ENCODE data around the gene SIMC1. TPM values are rescaled to one million over a fixed set of nuclear protein-coding genes. Genes with fewer than 3 reads are reported as not detected.
"Not testable (repeated sequence)": the region's sequence is repeated elsewhere in the genome, so short reads cannot be mapped to it uniquely, and the experiment has no call there.

SIMC1 gene
- total RNA-seq (4.4 and 4.6 TPM in 2 replicates), polyA plus RNA-seq (7.9 and 10.1 TPM in 2 replicates), polyA minus RNA-seq (ENCODE audit: low replicate concordance) (10.6 and 21.7 TPM in 2 replicates)
- polyA plus RNA-seq (2012), result 6.9 and 8.8 TPM in 2 replicates

DNA sequence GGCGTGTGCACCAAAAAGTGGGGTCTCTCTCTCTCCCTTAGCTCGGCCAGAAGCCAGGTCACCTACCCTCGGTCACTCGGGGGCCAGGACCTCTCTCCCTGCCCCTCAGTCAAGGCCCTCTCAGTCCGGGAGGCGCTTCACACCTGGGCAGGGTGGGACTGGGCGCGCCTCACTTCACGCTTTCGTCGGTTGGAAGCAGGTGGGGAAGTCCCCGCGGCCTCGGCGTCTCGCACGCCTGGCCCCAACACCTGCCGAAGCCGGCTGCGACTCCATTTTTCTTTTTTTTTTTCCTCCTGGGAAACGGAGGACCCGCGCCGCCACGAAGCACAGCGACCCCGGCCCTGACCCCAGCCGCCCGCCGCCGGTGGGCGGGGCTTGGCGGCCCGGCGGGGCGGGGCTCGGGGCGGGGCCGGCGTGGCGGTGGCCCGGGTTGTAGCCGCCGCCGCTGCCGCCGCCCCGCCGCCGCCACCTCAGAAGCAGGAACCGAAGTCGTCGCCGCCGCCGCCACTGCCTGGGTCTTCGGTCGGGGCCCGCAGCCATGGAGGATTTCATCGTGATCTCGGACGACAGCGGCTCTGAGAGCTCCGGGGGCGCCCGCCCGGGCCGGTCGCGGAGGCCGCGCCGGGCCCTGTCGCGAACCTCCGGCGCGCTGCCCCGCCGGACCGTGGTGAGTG lies at the start of gene SIMC1:
SIMC1 (plus strand) TSS at position 454 of the 674 bp plus-strand sequence; CDS start at position 539, 85 bp downstream.
- not testable (repeated sequence) for H3K36me3 ChIP-seq (ENCODE audit: control insufficient read depth, insufficient read depth, low read length); H4K20me1 ChIP-seq (ENCODE audit: control insufficient read depth, extremely low read depth, insufficient read depth, low read length); H3K4me1 ChIP-seq (ENCODE audit: control insufficient read depth, extremely low read depth, insufficient read depth, low read length); H3K4me2 ChIP-seq (ENCODE audit: extremely low read depth, insufficient read depth, low read length); H3K79me2 ChIP-seq (ENCODE audit: control insufficient read depth, insufficient read depth, low read length); H2AFZ ChIP-seq (ENCODE audit: low read length); H3K27me3 ChIP-seq (ENCODE audit: control insufficient read depth, insufficient read depth, low read length); H3K9me3 ChIP-seq (ENCODE audit: control insufficient read depth, insufficient read depth, low read depth, low read length); H3K27ac ChIP-seq (ENCODE audit: insufficient read depth, low read length)
- Histone ChIP-seq H3K9ac (ENCODE audit: insufficient read depth, low read length) (peak within 1 kb of the TSS; percentile 37), H3K4me3 (replicated peaks in 1 of 4; ENCODE audit: control extremely low read depth in 1 of 4, insufficient read depth in 1 of 4, low read depth in 3 of 4, low read length in 4 of 4) (peak within 1 kb of the TSS in 2 of 4 experiments; percentile 14 to 45)
- peak in 1 of 2 donors; percentile 0 for DNase-seq (ENCODE audit: low read depth in 2 of 2)

DNA sequence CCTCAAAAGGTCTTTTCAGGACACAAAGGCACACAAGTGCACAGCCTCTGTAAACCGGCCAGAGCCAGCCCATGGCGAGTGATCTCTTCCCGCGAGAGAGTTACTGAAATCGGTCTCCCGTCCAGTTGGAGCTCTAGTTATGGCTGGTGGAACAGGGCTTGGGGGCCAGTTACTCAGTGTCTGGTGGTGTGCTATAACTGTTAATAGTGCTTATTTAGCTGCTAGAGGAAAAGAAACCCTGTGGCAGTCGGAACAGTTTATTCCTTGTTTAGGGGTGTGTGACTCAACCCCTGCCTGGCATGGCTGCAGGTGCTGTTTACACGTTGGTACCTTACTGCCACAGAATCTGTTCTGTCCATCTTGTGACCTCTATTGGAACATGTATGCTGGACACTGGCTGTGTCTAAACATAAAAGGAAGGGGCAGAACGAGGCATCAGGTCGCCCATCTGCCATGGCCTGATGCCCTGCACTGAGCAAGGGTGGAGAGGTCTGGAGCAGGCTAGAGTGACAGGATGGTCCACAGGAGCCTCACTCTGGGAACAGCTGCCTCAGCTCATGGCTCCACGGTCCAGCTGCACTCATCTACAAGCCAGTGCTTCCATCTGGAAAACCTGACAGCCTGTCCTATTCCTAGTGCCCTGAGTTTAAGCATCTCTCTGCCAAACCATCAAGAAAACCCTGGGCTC lies 49.6 kb upstream of the SIMC1 start:
- Histone ChIP-seq H3K4me3 (replicated peaks in 1 of 4; ENCODE audit: control extremely low read depth in 1 of 4, insufficient read depth in 1 of 4, low read depth in 3 of 4, low read length in 4 of 4) (no peak overlapping the region), H2AFZ (ENCODE audit: low read length) (no peak overlapping the region), H3K4me1 (ENCODE audit: control insufficient read depth, extremely low read depth, insufficient read depth, low read length) (peaks cover 2% of the 10 kb centered on the region), H3K9ac (ENCODE audit: insufficient read depth, low read length) (no peak overlapping the region), H3K27ac (ENCODE audit: insufficient read depth, low read length) (no peak overlapping the region), H3K27me3 (ENCODE audit: control insufficient read depth, insufficient read depth, low read length) (no peaks in the 10 kb centered on the region), H3K4me2 (ENCODE audit: extremely low read depth, insufficient read depth, low read length) (no peak overlapping the region), H3K79me2 (ENCODE audit: control insufficient read depth, insufficient read depth, low read length) (no peaks in the 10 kb centered on the region), H3K9me3 (ENCODE audit: control insufficient read depth, insufficient read depth, low read depth, low read length) (no peaks in the 10 kb centered on the region), H4K20me1 (ENCODE audit: control insufficient read depth, extremely low read depth, insufficient read depth, low read length) (no peaks in the 10 kb centered on the region), H3K36me3 (ENCODE audit: control insufficient read depth, insufficient read depth, low read length) (no peaks in the 10 kb centered on the region)
- TF ChIP-seq, protein P1, sequence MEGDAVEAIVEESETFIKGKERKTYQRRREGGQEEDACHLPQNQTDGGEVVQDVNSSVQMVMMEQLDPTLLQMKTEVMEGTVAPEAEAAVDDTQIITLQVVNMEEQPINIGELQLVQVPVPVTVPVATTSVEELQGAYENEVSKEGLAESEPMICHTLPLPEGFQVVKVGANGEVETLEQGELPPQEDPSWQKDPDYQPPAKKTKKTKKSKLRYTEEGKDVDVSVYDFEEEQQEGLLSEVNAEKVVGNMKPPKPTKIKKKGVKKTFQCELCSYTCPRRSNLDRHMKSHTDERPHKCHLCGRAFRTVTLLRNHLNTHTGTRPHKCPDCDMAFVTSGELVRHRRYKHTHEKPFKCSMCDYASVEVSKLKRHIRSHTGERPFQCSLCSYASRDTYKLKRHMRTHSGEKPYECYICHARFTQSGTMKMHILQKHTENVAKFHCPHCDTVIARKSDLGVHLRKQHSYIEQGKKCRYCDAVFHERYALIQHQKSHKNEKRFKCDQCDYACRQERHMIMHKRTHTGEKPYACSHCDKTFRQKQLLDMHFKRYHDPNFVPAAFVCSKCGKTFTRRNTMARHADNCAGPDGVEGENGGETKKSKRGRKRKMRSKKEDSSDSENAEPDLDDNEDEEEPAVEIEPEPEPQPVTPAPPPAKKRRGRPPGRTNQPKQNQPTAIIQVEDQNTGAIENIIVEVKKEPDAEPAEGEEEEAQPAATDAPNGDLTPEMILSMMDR (conservative IDR thresholded peaks at IDR 0.05 in 1 of 2, IDR thresholded peaks at IDR 0.05 in 1 of 2; ENCODE audit: low read depth in 1 of 2, low read length in 2 of 2), result no peak
- TF ChIP-seq EZH2 (IDR thresholded peaks at IDR 0.05; ENCODE audit: low read length, missing control alignments), result no peak
- no peak for DNase-seq (ENCODE audit: low read depth in 2 of 2)

DNA sequence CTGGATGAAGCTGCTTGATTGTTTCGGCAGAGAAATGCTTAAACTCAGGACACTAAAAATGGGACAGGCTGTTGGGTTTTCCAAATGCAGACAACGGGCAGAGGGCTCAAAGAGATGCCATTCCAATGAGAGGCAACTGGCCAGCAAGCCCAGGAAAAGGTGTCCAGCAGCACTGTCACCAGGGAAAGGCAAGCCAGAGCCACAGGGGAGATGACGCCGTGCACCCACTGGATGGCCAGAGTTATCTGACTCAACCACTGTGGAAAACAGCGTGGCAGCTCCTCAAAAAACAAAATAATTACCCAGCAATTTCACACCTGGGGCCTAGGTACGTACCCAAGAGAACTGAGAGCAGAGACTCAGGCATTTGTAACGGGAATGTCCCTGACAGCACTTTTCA lies 48.4 kb upstream of the SIMC1 start:
- no peaks in the 10 kb centered on the region for H3K79me2 ChIP-seq (ENCODE audit: control insufficient read depth, insufficient read depth, low read length)
- no peaks in the 10 kb centered on the region for H3K27me3 ChIP-seq (ENCODE audit: control insufficient read depth, insufficient read depth, low read length)
- no peak for TF ChIP-seq EZH2 (IDR thresholded peaks at IDR 0.05; ENCODE audit: low read length, missing control alignments)
- TF ChIP-seq, protein P1 (conservative IDR thresholded peaks at IDR 0.05 in 1 of 2, IDR thresholded peaks at IDR 0.05 in 1 of 2; ENCODE audit: low read depth in 1 of 2, low read length in 2 of 2), result no peak
- H3K27ac ChIP-seq (ENCODE audit: insufficient read depth, low read length), result no peak overlapping the region
- peaks cover 2% of the 10 kb centered on the region for H3K4me1 ChIP-seq (ENCODE audit: control insufficient read depth, extremely low read depth, insufficient read depth, low read length)
- H3K4me3 ChIP-seq (replicated peaks in 1 of 4; ENCODE audit: control extremely low read depth in 1 of 4, insufficient read depth in 1 of 4, low read depth in 3 of 4, low read length in 4 of 4), result no peak overlapping the region
- no peak overlapping the region for H2AFZ ChIP-seq (ENCODE audit: low read length)
- no peak overlapping the region for H3K9ac ChIP-seq (ENCODE audit: insufficient read depth, low read length)
- no peak overlapping the region for H3K4me2 ChIP-seq (ENCODE audit: extremely low read depth, insufficient read depth, low read length)
- no peaks in the 10 kb centered on the region for H4K20me1 ChIP-seq (ENCODE audit: control insufficient read depth, extremely low read depth, insufficient read depth, low read length)
- no peaks in the 10 kb centered on the region for H3K36me3 ChIP-seq (ENCODE audit: control insufficient read depth, insufficient read depth, low read length)
- no peaks in the 10 kb centered on the region for H3K9me3 ChIP-seq (ENCODE audit: control insufficient read depth, insufficient read depth, low read depth, low read length)
- DNase-seq (ENCODE audit: low read depth in 2 of 2), result no peak

All from fibroblast of lung (primary cell).